Neural cell (in vitro differentiated cells): Measurements from ENCODE around the gene ATG2A.
A peak's percentile ranks its signal among the peaks of the same experiment; 100 is the strongest.

Experiments used
- CTCF ChIP-seq: fragments of 450-650 bp; IDR thresholded peaks from 2 replicates; pipeline ENCODE4 v1.5.1; 2014; ENCODE audit warnings: antibody characterized with exemption, mild to moderate bottlenecking, moderate library complexity; ENCODE audit not compliant: poor library complexity, severe bottlenecking
- EP300 ChIP-seq: fragments of 450-650 bp; conservative IDR thresholded peaks from 2 replicates; pipeline ENCODE4 v1.6.1; 2014; ENCODE audit warnings: antibody characterized with exemption, mild to moderate bottlenecking, moderate library complexity; ENCODE audit not compliant: poor library complexity, severe bottlenecking
- EZH2 ChIP-seq: fragments of 200-600, 300-800 bp; shearing (Covaris generic), sonication (generic); IDR thresholded peaks from 2 replicates; pipeline ENCODE4 v1.6.1; 2014; ENCODE audit warnings: antibody characterized with exemption, low read length, borderline replicate concordance, mild to moderate bottlenecking; ENCODE audit not compliant: insufficient read depth, poor library complexity, severe bottlenecking
- MXI1 ChIP-seq: fragments of 450-650 bp; conservative IDR thresholded peaks from 2 replicates; pipeline ENCODE4 v1.6.1; 2014; ENCODE audit warnings: antibody characterized with exemption, mild to moderate bottlenecking; ENCODE audit not compliant: poor library complexity, severe bottlenecking
- POLR2AphosphoS5 ChIP-seq: IDR thresholded peaks from 2 replicates; pipeline ENCODE4 v1.6.1; 2012
- RAD21 ChIP-seq: fragments of 450-650 bp; conservative IDR thresholded peaks from 2 replicates; pipeline ENCODE4 v1.6.1; 2014; ENCODE audit warnings: antibody characterized with exemption, mild to moderate bottlenecking, moderate library complexity
- REST ChIP-seq: IDR thresholded peaks from 2 replicates; pipeline ENCODE4 v1.6.1; 2012; ENCODE audit warnings: borderline replicate concordance
- SMC3 ChIP-seq: fragments of 450-650 bp; conservative IDR thresholded peaks from 2 replicates; pipeline ENCODE4 v1.6.1; 2014; ENCODE audit warnings: antibody characterized with exemption, mild to moderate bottlenecking, moderate library complexity; ENCODE audit not compliant: poor library complexity

GRCh38 chr11:64846998-64847666, 69.9 kb downstream of the ATG2A start:
- TF ChIP-seq CTCF: peak; percentile 95
- TF ChIP-seq POLR2AphosphoS5: no peak
- TF ChIP-seq EP300: no peak
- no peak for TF ChIP-seq EZH2
- TF ChIP-seq SMC3: peak; percentile 80
- no peak for TF ChIP-seq REST
- TF ChIP-seq MXI1: no peak
- TF ChIP-seq RAD21: peak; percentile 93
